Peyer's patch (tissue), 4 donors: Measurements from ENCODE around the gene SLC25A23.

Source experiments
- POLR2A ChIP-seq, 2 donors: fragments of 450-650 bp; IDR thresholded peaks; one replicate each; pipeline ENCODE4 v1.5.1; 2017; ENCODE audit warnings: antibody characterized with exemption in 2 of 2, mild to moderate bottlenecking in 2 of 2, moderate library complexity in 2 of 2
- TF ChIP-seq, protein P1 (sequence below), 6 experiments: fragments of 450-650 bp in 4 of 6; fragments of 200-600 bp in 2 of 6; sonication (generic) in 1 of 6; IDR thresholded peaks; one replicate each; pipeline ENCODE4 v1.5.1; 2017 to 2019; ENCODE audit warnings: antibody characterized with exemption in 6 of 6, mild to moderate bottlenecking in 3 of 6, moderate library complexity in 1 of 6

- TF ChIP-seq, protein P1, sequence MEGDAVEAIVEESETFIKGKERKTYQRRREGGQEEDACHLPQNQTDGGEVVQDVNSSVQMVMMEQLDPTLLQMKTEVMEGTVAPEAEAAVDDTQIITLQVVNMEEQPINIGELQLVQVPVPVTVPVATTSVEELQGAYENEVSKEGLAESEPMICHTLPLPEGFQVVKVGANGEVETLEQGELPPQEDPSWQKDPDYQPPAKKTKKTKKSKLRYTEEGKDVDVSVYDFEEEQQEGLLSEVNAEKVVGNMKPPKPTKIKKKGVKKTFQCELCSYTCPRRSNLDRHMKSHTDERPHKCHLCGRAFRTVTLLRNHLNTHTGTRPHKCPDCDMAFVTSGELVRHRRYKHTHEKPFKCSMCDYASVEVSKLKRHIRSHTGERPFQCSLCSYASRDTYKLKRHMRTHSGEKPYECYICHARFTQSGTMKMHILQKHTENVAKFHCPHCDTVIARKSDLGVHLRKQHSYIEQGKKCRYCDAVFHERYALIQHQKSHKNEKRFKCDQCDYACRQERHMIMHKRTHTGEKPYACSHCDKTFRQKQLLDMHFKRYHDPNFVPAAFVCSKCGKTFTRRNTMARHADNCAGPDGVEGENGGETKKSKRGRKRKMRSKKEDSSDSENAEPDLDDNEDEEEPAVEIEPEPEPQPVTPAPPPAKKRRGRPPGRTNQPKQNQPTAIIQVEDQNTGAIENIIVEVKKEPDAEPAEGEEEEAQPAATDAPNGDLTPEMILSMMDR (IDR thresholded peaks at IDR 0.05), result peak in 1 of 6 experiments; percentile 1
- peak; percentile 80 to 88 for TF ChIP-seq POLR2A (IDR thresholded peaks at IDR 0.05)
These were observed 4.7 kb upstream of the SLC25A23 start, which contains the start of gene CRB3 for GRCh38 chr19:6464070-6464873.
